ENCODE results near the gene C19orf12. TPM values are rescaled to one million over a fixed set of nuclear protein-coding genes. Genes with fewer than 3 reads are reported as not detected.

Gene C19orf12
- total RNA-seq, 1 experiment from 2014 or later, result 17.5 TPM

DNA sequence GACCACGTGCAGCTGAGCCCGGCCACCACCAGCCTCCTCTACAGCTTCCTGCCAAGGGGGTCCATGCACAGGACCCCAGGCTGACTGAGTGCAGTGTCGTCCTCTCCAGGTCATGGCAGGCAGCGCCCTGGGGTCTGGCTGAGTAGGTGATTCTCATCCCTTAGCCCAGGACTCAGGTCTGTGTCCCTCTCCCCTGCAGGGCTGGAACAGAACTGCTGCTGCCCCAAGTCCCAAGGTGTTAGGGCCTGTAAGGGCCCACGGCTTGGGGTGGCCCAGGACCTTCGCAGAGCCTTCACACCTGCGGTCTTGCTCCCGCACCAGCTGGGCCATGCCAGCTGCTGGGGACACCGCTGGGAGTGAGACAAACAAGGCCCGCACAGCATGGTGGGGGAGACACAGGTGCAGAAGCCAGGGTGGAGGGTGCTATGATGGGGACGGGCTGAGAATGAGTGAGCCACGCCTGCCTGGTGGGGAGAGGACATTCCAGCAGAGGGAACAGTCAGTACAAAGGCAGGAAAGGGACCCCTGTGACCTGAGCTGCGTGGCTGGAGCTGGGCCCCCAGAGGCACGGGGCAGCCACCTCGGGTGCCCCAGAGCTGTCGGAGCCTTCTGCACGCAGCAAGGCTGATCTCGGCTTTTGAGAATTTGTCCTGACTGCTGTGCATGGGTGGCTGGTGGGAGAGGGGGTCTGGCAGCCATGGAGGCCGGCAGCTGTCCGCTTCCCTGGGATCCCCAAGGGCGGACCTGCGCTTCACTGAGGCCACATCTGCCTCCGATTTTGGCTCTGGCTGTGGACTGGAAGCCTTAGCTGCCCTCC is 37.9 kb downstream of the C19orf12 start:
- Mint-ChIP-seq H3K4me3 (no peak overlapping the region), H3K27me3 (ENCODE audit: low read depth) (no peaks in the 10 kb centered on the region; the same call in 1 of the 2 replicates), H3K9me3 (no peaks in the 10 kb centered on the region), H3K27ac (peak overlapping the region in 2 of 3 experiments; percentile 44 to 61; a peak in 3 of 7 replicates), H3K4me1 (no peaks in the 10 kb centered on the region), H3K36me3 (ENCODE audit: insufficient read depth in 1 of 3, low read depth in 3 of 3) (peaks cover 0 to 6% (median 2%) of the 10 kb centered on the region in 3 experiments; a peak in 2 of 7 replicates)
- H2BK120ac ChIP-seq (ENCODE audit: low read depth, low read length, poor library complexity, severe bottlenecking), result no peak overlapping the region
- peaks cover 3% of the 10 kb centered on the region for H3K79me1 ChIP-seq (ENCODE audit: insufficient read depth, low read depth, low read length, poor library complexity, severe bottlenecking)
- no peaks in the 10 kb centered on the region for H3K9me3 ChIP-seq (ENCODE audit: control insufficient read depth, low read depth, low read length)
- no peak overlapping the region for H3K4me2 ChIP-seq (ENCODE audit: insufficient read depth, insufficient read length, low read length)
- no peak overlapping the region for H3T11ph ChIP-seq (ENCODE audit: low read length)
- no peak overlapping the region for H3K23ac ChIP-seq (ENCODE audit: insufficient read length, low read depth, low read length)
- no peaks in the 10 kb centered on the region for H4K20me1 ChIP-seq (ENCODE audit: control insufficient read depth, insufficient read depth, insufficient read length)
- H3K18ac ChIP-seq (ENCODE audit: insufficient read length, low read depth, low read length), result no peak overlapping the region
- H2BK20ac ChIP-seq (ENCODE audit: low read depth, low read length, poor library complexity, severe bottlenecking), result no peak overlapping the region
- H4K91ac ChIP-seq (ENCODE audit: insufficient read length, low read depth, low read length), result no peak overlapping the region
- no peak overlapping the region for H3K4ac ChIP-seq (ENCODE audit: low read depth, low read length)
- no peak overlapping the region for H3K56ac ChIP-seq (ENCODE audit: insufficient read length, low read depth, low read length)
- H2AFZ ChIP-seq (ENCODE audit: low read length), result no peak overlapping the region
- no peak overlapping the region for H4K8ac ChIP-seq (replicated peaks; ENCODE audit: insufficient read length, low read depth, low read length)
- DNase-seq, result no peak
- WGBS (ENCODE audit: extremely low coverage, insufficient read length, low lambda C conversion rate), result no CpG with 5 or more reads among the region's 23 CpGs
- no peaks in the 10 kb centered on the region for H3K23me2 ChIP-seq (ENCODE audit: insufficient read length, low read depth, low read length, poor library complexity, severe bottlenecking)
- no peak overlapping the region for H3K9ac ChIP-seq (ENCODE audit: extremely low read depth, insufficient read length, low read length)
- H2BK5ac ChIP-seq (ENCODE audit: insufficient read length, low read length), result no peak overlapping the region
- H3K27me3 ChIP-seq (ENCODE audit: insufficient read depth, low read length), result no peaks in the 10 kb centered on the region
- H2BK15ac ChIP-seq (ENCODE audit: low read depth, low read length), result no peak overlapping the region
- no peak overlapping the region for H2BK12ac ChIP-seq (ENCODE audit: insufficient read length, low read depth, low read length)
- H3K4me1 ChIP-seq (ENCODE audit: insufficient read depth, low read length), result no peaks in the 10 kb centered on the region
- H3K14ac ChIP-seq (ENCODE audit: insufficient read depth, low read length), result no peak overlapping the region; the same call in 1 of the 2 replicates
- H2AK5ac ChIP-seq (ENCODE audit: insufficient read length, low read length), result no peak overlapping the region
- no peak overlapping the region for H3K27ac ChIP-seq (ENCODE audit: insufficient read length, low read depth, low read length)
- TF ChIP-seq, protein P1, sequence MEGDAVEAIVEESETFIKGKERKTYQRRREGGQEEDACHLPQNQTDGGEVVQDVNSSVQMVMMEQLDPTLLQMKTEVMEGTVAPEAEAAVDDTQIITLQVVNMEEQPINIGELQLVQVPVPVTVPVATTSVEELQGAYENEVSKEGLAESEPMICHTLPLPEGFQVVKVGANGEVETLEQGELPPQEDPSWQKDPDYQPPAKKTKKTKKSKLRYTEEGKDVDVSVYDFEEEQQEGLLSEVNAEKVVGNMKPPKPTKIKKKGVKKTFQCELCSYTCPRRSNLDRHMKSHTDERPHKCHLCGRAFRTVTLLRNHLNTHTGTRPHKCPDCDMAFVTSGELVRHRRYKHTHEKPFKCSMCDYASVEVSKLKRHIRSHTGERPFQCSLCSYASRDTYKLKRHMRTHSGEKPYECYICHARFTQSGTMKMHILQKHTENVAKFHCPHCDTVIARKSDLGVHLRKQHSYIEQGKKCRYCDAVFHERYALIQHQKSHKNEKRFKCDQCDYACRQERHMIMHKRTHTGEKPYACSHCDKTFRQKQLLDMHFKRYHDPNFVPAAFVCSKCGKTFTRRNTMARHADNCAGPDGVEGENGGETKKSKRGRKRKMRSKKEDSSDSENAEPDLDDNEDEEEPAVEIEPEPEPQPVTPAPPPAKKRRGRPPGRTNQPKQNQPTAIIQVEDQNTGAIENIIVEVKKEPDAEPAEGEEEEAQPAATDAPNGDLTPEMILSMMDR (conservative IDR thresholded peaks at IDR 0.05), result peak; percentile 30; the same call in 2 of the 3 replicates
- no peak overlapping the region for H4K5ac ChIP-seq (ENCODE audit: insufficient read length, low read depth, low read length)
- no peaks in the 10 kb centered on the region for H3K79me2 ChIP-seq (ENCODE audit: insufficient read depth, low read length)
